CD4-positive, alpha-beta T cell (primary cell): Measurements from ENCODE around the gene CEP95. TPM values are rescaled to one million over a fixed set of nuclear protein-coding genes. Genes with fewer than 3 reads are reported as not detected.

Source experiments
- ATAC-seq: fragments of 200-7000 bp; cut with Tn5 transposase; one replicate; pipeline ENCODE4 v1.10.0; 2022; ENCODE audit warnings: mild to moderate bottlenecking; ENCODE audit not compliant: poor library complexity
- CTCF ChIA-PET: fragments of 350-600 bp; sonication (Branson Sonifier 250); formaldehyde crosslinking; loops from one replicate; lab custom pipeline; 2021; ENCODE audit warnings: antibody characterized with exemption, inconsistent platforms; lab: Charles Lee
- POLR2A ChIA-PET: fragments of 350-600 bp; sonication (Branson Sonifier 250); formaldehyde crosslinking; loops from one replicate; lab custom pipeline; 2021; ENCODE audit warnings: antibody characterized with exemption, inconsistent platforms; lab: Charles Lee
- DNase-seq, 14 experiments: peaks; one replicate each; pipeline ENCODE4 v3.0.0-alpha.2; 2013 to 2020; ENCODE audit warnings: mixed read lengths in 2 of 14
- H3K27ac ChIP-seq, 2 donors: one replicate each; pipeline versions ENCODE4 v1.5.1 to v1.7.0; 2013; ENCODE audit warnings: low read length in 2 of 2, low read depth in 1 of 2, mild to moderate bottlenecking in 1 of 2
- H3K27me3 ChIP-seq, 2 experiments: 1 replicate in 1 of 2; 2 replicates in 1 of 2; pipeline versions ENCODE4 v1.6.1 to v1.7.0; 2013; ENCODE audit warnings: low read length in 2 of 2, control low read depth in 1 of 2, mild to moderate bottlenecking in 1 of 2, moderate library complexity in 1 of 2; ENCODE audit not compliant: insufficient read depth in 2 of 2, control insufficient read depth in 1 of 2
- H3K36me3 ChIP-seq: one replicate; pipeline ENCODE4 v1.6.1; 2013; ENCODE audit warnings: low read length, control low read depth; ENCODE audit not compliant: insufficient read depth
- H3K4me1 ChIP-seq: one replicate; pipeline ENCODE4 v1.6.1; 2013; ENCODE audit warnings: low read length, control low read depth; ENCODE audit not compliant: insufficient read depth
- H3K4me3 ChIP-seq: one replicate; pipeline ENCODE4 v1.5.1; 2013; ENCODE audit warnings: mild to moderate bottlenecking, low read length, moderate library complexity
- H3K9me3 ChIP-seq, 2 experiments: 1 replicate in 1 of 2; 2 replicates in 1 of 2; pipeline versions ENCODE4 v1.6.1 to v1.7.0; 2013; ENCODE audit warnings: low read length in 2 of 2, mild to moderate bottlenecking in 2 of 2, control low read depth in 1 of 2, moderate library complexity in 1 of 2; ENCODE audit not compliant: control insufficient read depth in 1 of 2, insufficient read depth in 1 of 2
- H3K27ac Mint-ChIP-seq: one replicate; pipeline ENCODE4 v1.8.0; 2020; ENCODE audit warnings: mixed read lengths
- H3K27me3 Mint-ChIP-seq: one replicate; pipeline ENCODE4 v1.8.0; 2021; ENCODE audit warnings: mixed read lengths
- H3K36me3 Mint-ChIP-seq: one replicate; pipeline ENCODE4 v1.8.0; 2021; ENCODE audit warnings: low read depth, mixed read lengths
- H3K4me1 Mint-ChIP-seq: one replicate; pipeline ENCODE4 v1.8.0; 2021; ENCODE audit warnings: low read depth, mixed read lengths
- H3K4me3 Mint-ChIP-seq: one replicate; pipeline ENCODE4 v1.8.0; 2020; ENCODE audit warnings: mild to moderate bottlenecking, mixed read lengths
- H3K9me3 Mint-ChIP-seq: one replicate; pipeline ENCODE4 v1.8.0; 2020; ENCODE audit warnings: mixed read lengths
- CTCF ChIP-seq: fragments of 200-600 bp; IDR thresholded peaks from one replicate; pipeline ENCODE4 v1.8.0; 2022; ENCODE audit warnings: antibody characterized with exemption, mild to moderate bottlenecking
- intact Hi-C, 2 experiments: fragments of 100-400 bp; cut with DNase I in 1 of 2; cut with micrococcal nuclease in 1 of 2; formaldehyde crosslinking; loops; one replicate each; pipeline versions ENCODE4 v1.15.1 to v1.9.0; 2023 to 2025; cut with DNase I, micrococcal nuclease
- total RNA-seq, 174 experiments: library from RNA in 2 of 174; stranded (reverse) in 2 of 174; gene quantifications; one replicate each; pipeline ENCODE4 v1.2.3 and lab custom pipeline; 2021 to 2026

The CEP95 gene
- total RNA-seq, 2 experiments from 2014 or later, result 256 to 269 TPM

GRCh38 chr17:64480951-64481350 lies 25.8 kb upstream of the CEP95 start:
- peaks cover 4% of the 10 kb centered on the region for H3K4me1 ChIP-seq
- no peak overlapping the region for H3K27ac ChIP-seq
- peaks cover 69% of the 10 kb centered on the region for H3K36me3 Mint-ChIP-seq
- DNase-seq, result no peak
- H3K27me3 ChIP-seq, result no peaks in the 10 kb centered on the region
- no peak overlapping the region for H3K27ac Mint-ChIP-seq
- no peaks in the 10 kb centered on the region for H3K9me3 ChIP-seq
- no peak for TF ChIP-seq CTCF
- no peak overlapping the region for H3K4me3 Mint-ChIP-seq
- no peak for ATAC-seq
- POLR2A ChIA-PET, result no interaction called here
- no peaks in the 10 kb centered on the region for H3K27me3 Mint-ChIP-seq
- no peaks in the 10 kb centered on the region for H3K9me3 Mint-ChIP-seq
- intact Hi-C loops, result loop anchor here in 1 of 2 experiments (5.0 kb wide), 1 partner anchor 36 kb away; no protein-coding TSS in a partner anchor
- CTCF ChIA-PET, result no interaction called here
- H3K4me1 Mint-ChIP-seq, result peaks cover 17% of the 10 kb centered on the region
- peaks cover 51% of the 10 kb centered on the region for H3K36me3 ChIP-seq
- H3K4me3 ChIP-seq, result no peak overlapping the region

- intact Hi-C loops, result loop anchor here in 1 of 2 experiments (5.0 kb wide), 1 partner anchor 33 kb away; no protein-coding TSS in a partner anchor
- peaks cover 46% of the 10 kb centered on the region for H3K36me3 ChIP-seq
- H3K27ac ChIP-seq, result no peak overlapping the region
- Mint-ChIP-seq H3K27me3 (no peaks in the 10 kb centered on the region), H3K4me3 (no peak overlapping the region), H3K9me3 (no peaks in the 10 kb centered on the region), H3K4me1 (peaks cover 17% of the 10 kb centered on the region), H3K27ac (no peak overlapping the region), H3K36me3 (peaks cover 69% of the 10 kb centered on the region)
- no peaks in the 10 kb centered on the region for H3K9me3 ChIP-seq
- peaks cover 4% of the 10 kb centered on the region for H3K4me1 ChIP-seq
- no peak for ATAC-seq
- no peak for DNase-seq
- ChIA-PET CTCF (interaction anchor here (1.3 kb wide), 1 partner anchor 23 kb away, joined by 3 read pairs; no protein-coding TSS in a partner anchor), POLR2A (interaction anchor here (1.8 kb wide), 1 partner anchor 22 kb away, joined by 7 read pairs; the partner anchor contains the start of genes CEP95 and DDX5)
- no peak overlapping the region for H3K4me3 ChIP-seq
- no peak for TF ChIP-seq CTCF
- H3K27me3 ChIP-seq, result no peaks in the 10 kb centered on the region
Measured at GRCh38 chr17:64484380-64484779, 22.4 kb upstream of the CEP95 start.

DNA sequence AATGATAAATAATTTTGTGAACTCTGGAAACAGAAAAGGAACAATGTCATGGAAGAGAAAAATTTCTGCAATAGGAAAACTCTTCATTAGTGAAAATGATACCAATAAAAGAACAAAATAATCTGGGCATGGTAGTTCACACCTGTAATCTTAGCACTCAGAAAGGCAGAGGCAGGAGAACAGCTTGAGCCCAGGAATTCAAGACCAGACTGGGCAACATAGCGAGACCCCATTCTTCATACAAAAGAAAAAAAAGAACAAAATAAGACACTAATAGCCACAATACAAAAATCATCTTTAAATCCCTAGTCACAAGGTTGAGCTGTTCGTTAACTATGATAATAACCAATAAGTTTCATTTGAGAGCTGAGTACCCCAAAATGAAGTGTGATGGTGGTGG lies 18.5 kb upstream of the CEP95 start:
- intact Hi-C loops, result loop anchor here in 1 of 2 experiments (5.0 kb wide), 1 partner anchor 166 kb away; no protein-coding TSS in a partner anchor
- H3K36me3 ChIP-seq, result peaks cover 58% of the 10 kb centered on the region
- Mint-ChIP-seq H3K4me1 (peaks cover 19% of the 10 kb centered on the region), H3K36me3 (peaks cover 84% of the 10 kb centered on the region), H3K9me3 (no peaks in the 10 kb centered on the region), H3K27ac (no peak overlapping the region), H3K4me3 (no peak overlapping the region), H3K27me3 (no peaks in the 10 kb centered on the region)
- no peaks in the 10 kb centered on the region for H3K9me3 ChIP-seq
- ChIA-PET POLR2A (no interaction called here), CTCF (interaction anchor here (5.7 kb wide), 1 partner anchor 68 kb away, joined by 61 read pairs; no protein-coding TSS in a partner anchor)
- no peaks in the 10 kb centered on the region for H3K27me3 ChIP-seq
- TF ChIP-seq CTCF, result no peak
- ATAC-seq (no peak), DNase-seq (no peak)
- no peak overlapping the region for H3K27ac ChIP-seq
- peaks cover 10% of the 10 kb centered on the region for H3K4me1 ChIP-seq
- no peak overlapping the region for H3K4me3 ChIP-seq
